ENCODE measurements around the gene PZP. TPM values are rescaled to one million over a fixed set of nuclear protein-coding genes. Genes with fewer than 3 reads are reported as not detected.
"Not testable (repeated sequence)": the region's sequence is repeated elsewhere in the genome, so short reads cannot be mapped to it uniquely, and the experiment has no call there.

PZP gene
- total RNA-seq, 1 donor from 2014 or later = not detected

GRCh38 chr12:9180810-9181209, 27.4 kb downstream of the PZP start:
- no peak overlapping the region for H3K4me3 Mint-ChIP-seq (ENCODE audit: unreplicated experiment)
- no peaks in the 10 kb centered on the region for H3K9me3 Mint-ChIP-seq (ENCODE audit: unreplicated experiment)
- FAIRE-seq = no peak

DNA sequence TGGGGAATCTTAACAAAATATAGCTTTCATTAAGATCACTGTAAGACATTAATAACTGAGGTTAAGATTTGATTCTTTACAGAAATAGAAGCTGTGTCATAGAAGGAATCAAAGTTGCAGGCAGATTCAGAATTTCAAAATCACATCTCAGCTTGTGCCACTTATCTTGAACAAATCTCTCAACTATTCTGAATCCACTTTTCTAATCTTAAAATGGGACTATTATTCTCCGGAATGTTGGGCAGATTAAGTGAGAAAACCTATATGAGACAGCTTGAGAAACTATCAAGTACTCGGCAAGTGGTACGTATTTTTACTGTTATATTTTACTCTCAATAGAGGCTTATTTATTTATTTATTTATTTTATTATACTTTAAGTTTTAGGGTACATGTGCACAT, 28.4 kb downstream of the PZP start:
- H3K27me3 ChIP-seq (ENCODE audit: insufficient read depth, low read length) = no peaks in the 10 kb centered on the region
- no peak overlapping the region for H3K27ac Mint-ChIP-seq (ENCODE audit: unreplicated experiment)
- no peaks in the 10 kb centered on the region for H3K79me2 ChIP-seq (ENCODE audit: insufficient read depth, low read length)
- H3K4me3 ChIP-seq (ENCODE audit: insufficient read depth, low read depth, low read length) = no peak overlapping the region
- no peak overlapping the region for H2AFZ ChIP-seq (ENCODE audit: low read depth, low read length)
- FAIRE-seq (no peak), DNase-seq (ENCODE audit: low read depth) (no peak)
- H3K9me3 Mint-ChIP-seq (ENCODE audit: unreplicated experiment) = no peaks in the 10 kb centered on the region
- H3K9me3 ChIP-seq (ENCODE audit: insufficient read depth, low read depth, low read length) = no peaks in the 10 kb centered on the region
- no peaks in the 10 kb centered on the region for H3K27me3 Mint-ChIP-seq (ENCODE audit: low read depth, unreplicated experiment)
- H3K36me3 ChIP-seq (ENCODE audit: insufficient read depth, low read length) = no peaks in the 10 kb centered on the region
- H3K36me3 Mint-ChIP-seq (ENCODE audit: low read depth, unreplicated experiment) = no peaks in the 10 kb centered on the region
- H3K4me1 Mint-ChIP-seq (ENCODE audit: low read depth, unreplicated experiment) = no peaks in the 10 kb centered on the region
- no peak overlapping the region for H3K4me2 ChIP-seq (ENCODE audit: low read length)
- H3K27ac ChIP-seq (ENCODE audit: low read depth, low read length) = no peak overlapping the region
- TF ChIP-seq EZH2 (IDR thresholded peaks at IDR 0.05; ENCODE audit: insufficient read depth, low read length) = no peak
- TF ChIP-seq, protein P1, sequence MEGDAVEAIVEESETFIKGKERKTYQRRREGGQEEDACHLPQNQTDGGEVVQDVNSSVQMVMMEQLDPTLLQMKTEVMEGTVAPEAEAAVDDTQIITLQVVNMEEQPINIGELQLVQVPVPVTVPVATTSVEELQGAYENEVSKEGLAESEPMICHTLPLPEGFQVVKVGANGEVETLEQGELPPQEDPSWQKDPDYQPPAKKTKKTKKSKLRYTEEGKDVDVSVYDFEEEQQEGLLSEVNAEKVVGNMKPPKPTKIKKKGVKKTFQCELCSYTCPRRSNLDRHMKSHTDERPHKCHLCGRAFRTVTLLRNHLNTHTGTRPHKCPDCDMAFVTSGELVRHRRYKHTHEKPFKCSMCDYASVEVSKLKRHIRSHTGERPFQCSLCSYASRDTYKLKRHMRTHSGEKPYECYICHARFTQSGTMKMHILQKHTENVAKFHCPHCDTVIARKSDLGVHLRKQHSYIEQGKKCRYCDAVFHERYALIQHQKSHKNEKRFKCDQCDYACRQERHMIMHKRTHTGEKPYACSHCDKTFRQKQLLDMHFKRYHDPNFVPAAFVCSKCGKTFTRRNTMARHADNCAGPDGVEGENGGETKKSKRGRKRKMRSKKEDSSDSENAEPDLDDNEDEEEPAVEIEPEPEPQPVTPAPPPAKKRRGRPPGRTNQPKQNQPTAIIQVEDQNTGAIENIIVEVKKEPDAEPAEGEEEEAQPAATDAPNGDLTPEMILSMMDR (IDR thresholded peaks at IDR 0.05; ENCODE audit: insufficient read depth, low read depth, low read length) = no peak
- H3K4me3 Mint-ChIP-seq (ENCODE audit: unreplicated experiment) = no peak overlapping the region
- H4K20me1 ChIP-seq (ENCODE audit: insufficient read depth, low read length) = no peaks in the 10 kb centered on the region
- no peaks in the 10 kb centered on the region for H3K4me1 ChIP-seq (ENCODE audit: insufficient read depth, low read length)
- no peak overlapping the region for H3K9ac ChIP-seq (ENCODE audit: low read length)

More at GRCh38 chr12:9180810-9181209, 27.4 kb downstream of the PZP start:
- Histone ChIP-seq H3K9me3 (ENCODE audit: insufficient read depth, low read depth, low read length) (no peaks in the 10 kb centered on the region), H3K27ac (ENCODE audit: low read depth, low read length) (no peak overlapping the region), H3K79me2 (ENCODE audit: insufficient read depth, low read length) (no peaks in the 10 kb centered on the region), H3K4me3 (ENCODE audit: insufficient read depth, low read depth, low read length) (no peak overlapping the region), H3K27me3 (ENCODE audit: insufficient read depth, low read length) (no peaks in the 10 kb centered on the region), H3K4me2 (ENCODE audit: low read length) (no peak overlapping the region), H3K36me3 (ENCODE audit: insufficient read depth, low read length) (no peaks in the 10 kb centered on the region), H2AFZ (ENCODE audit: low read depth, low read length) (no peak overlapping the region), H4K20me1 (ENCODE audit: insufficient read depth, low read length) (no peaks in the 10 kb centered on the region), H3K4me1 (ENCODE audit: insufficient read depth, low read length) (no peaks in the 10 kb centered on the region), H3K9ac (ENCODE audit: low read length) (no peak overlapping the region)
- Mint-ChIP-seq H3K27ac (ENCODE audit: unreplicated experiment) (no peak overlapping the region), H3K36me3 (ENCODE audit: low read depth, unreplicated experiment) (no peaks in the 10 kb centered on the region), H3K4me1 (ENCODE audit: low read depth, unreplicated experiment) (no peaks in the 10 kb centered on the region), H3K27me3 (ENCODE audit: low read depth, unreplicated experiment) (no peaks in the 10 kb centered on the region)
- no peak for DNase-seq (ENCODE audit: low read depth)
- no peak for TF ChIP-seq EZH2 (IDR thresholded peaks at IDR 0.05; ENCODE audit: insufficient read depth, low read length)
- TF ChIP-seq, protein P1 (IDR thresholded peaks at IDR 0.05; ENCODE audit: insufficient read depth, low read depth, low read length) = no peak

DNA sequence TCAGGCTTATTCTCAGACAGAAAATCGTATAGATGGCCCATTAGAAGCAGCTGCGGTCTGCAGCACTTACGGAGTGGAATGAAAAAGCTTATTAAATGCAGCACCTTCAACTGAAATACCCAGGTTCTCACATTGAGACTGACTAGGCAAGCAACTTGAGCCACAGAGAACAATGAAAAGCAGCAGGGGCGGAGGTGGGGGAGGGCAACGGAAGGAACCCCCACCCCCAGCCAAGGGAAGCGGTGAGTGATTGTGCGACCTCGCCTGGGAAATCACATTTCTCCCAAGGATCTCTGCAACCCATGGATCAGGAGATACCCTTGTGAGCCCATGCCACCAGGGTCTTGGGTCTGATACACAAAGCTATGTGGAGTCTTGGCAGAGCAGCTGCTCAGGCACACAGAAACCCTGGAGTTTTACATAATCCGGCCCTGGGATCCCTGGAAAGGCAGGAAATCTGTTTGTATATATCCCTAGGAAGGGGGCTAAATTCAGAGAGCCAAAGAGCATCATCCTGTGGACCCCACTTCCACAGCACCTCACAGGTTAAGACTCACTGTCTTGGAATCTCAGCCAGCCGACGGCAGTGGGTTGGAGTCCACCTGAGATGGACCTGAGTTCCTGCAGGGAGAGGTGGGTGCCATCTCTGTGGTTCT, 38.1 kb downstream of the PZP start:
- Histone ChIP-seq H4K20me1 (ENCODE audit: insufficient read depth, low read length) (no peaks in the 10 kb centered on the region), H3K36me3 (ENCODE audit: insufficient read depth, low read length) (no peaks in the 10 kb centered on the region), H3K27ac (ENCODE audit: low read depth, low read length) (no peak overlapping the region), H3K4me2 (ENCODE audit: low read length) (no peak overlapping the region), H3K4me1 (ENCODE audit: insufficient read depth, low read length) (no peaks in the 10 kb centered on the region), H3K9ac (ENCODE audit: low read length) (no peak overlapping the region), H2AFZ (ENCODE audit: low read depth, low read length) (no peak overlapping the region), H3K4me3 (ENCODE audit: insufficient read depth, low read depth, low read length) (no peak overlapping the region), H3K79me2 (ENCODE audit: insufficient read depth, low read length) (no peaks in the 10 kb centered on the region), H3K9me3 (ENCODE audit: insufficient read depth, low read depth, low read length) (no peaks in the 10 kb centered on the region), H3K27me3 (ENCODE audit: insufficient read depth, low read length) (no peaks in the 10 kb centered on the region)
- H3K4me1 Mint-ChIP-seq (ENCODE audit: low read depth, unreplicated experiment) = no peaks in the 10 kb centered on the region
- no peak for TF ChIP-seq EZH2 (IDR thresholded peaks at IDR 0.05; ENCODE audit: insufficient read depth, low read length)
- TF ChIP-seq, protein P1 (IDR thresholded peaks at IDR 0.05; ENCODE audit: insufficient read depth, low read depth, low read length) = no peak
- no peak overlapping the region for H3K4me3 Mint-ChIP-seq (ENCODE audit: unreplicated experiment)
- no peak for FAIRE-seq
- H3K27ac Mint-ChIP-seq (ENCODE audit: unreplicated experiment) = no peak overlapping the region
- no peaks in the 10 kb centered on the region for H3K27me3 Mint-ChIP-seq (ENCODE audit: low read depth, unreplicated experiment)
- no peaks in the 10 kb centered on the region for H3K9me3 Mint-ChIP-seq (ENCODE audit: unreplicated experiment)
- no peaks in the 10 kb centered on the region for H3K36me3 Mint-ChIP-seq (ENCODE audit: low read depth, unreplicated experiment)
- DNase-seq (ENCODE audit: low read depth) = no peak

DNA sequence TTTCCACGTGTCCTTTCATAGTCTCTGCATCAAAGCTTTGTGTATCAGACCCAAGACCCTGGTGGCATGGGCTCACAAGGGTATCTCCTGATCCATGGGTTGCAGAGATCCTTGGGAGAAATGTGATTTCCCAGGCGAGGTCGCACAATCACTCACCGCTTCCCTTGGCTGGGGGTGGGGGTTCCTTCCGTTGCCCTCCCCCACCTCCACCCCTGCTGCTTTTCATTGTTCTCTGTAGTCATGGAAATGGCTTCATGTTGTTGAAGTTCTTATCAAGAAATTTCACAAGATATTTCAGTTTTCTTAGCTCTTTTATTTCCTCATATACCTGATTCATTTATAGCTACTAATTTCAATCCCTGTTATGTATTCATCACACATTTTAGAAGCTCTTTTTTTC, 40.9 kb downstream of the PZP start:
- H3K9me3 Mint-ChIP-seq (ENCODE audit: unreplicated experiment); H2AFZ ChIP-seq (ENCODE audit: low read depth, low read length): not testable (repeated sequence)

More for the DNA sequence above, 40.9 kb downstream of the PZP start:
- DNase-seq (ENCODE audit: low read depth); H3K27me3 ChIP-seq (ENCODE audit: insufficient read depth, low read length); H3K27me3 Mint-ChIP-seq (ENCODE audit: low read depth, unreplicated experiment); H3K4me3 Mint-ChIP-seq (ENCODE audit: unreplicated experiment); FAIRE-seq; H3K36me3 ChIP-seq (ENCODE audit: insufficient read depth, low read length); H3K9me3 ChIP-seq (ENCODE audit: insufficient read depth, low read depth, low read length); H3K27ac Mint-ChIP-seq (ENCODE audit: unreplicated experiment); H4K20me1 ChIP-seq (ENCODE audit: insufficient read depth, low read length); H3K9ac ChIP-seq (ENCODE audit: low read length); H3K4me2 ChIP-seq (ENCODE audit: low read length); H3K36me3 Mint-ChIP-seq (ENCODE audit: low read depth, unreplicated experiment); H3K4me1 ChIP-seq (ENCODE audit: insufficient read depth, low read length); H3K4me3 ChIP-seq (ENCODE audit: insufficient read depth, low read depth, low read length); H3K79me2 ChIP-seq (ENCODE audit: insufficient read depth, low read length); H3K4me1 Mint-ChIP-seq (ENCODE audit: low read depth, unreplicated experiment); H3K27ac ChIP-seq (ENCODE audit: low read depth, low read length): not testable (repeated sequence)

Measured in astrocyte (in vitro differentiated cells and primary cell).